ENCODE measurements around the gene UGT1A9.

UGT1A9 gene

GRCh38 chr2:233816771-233817170 is 145.1 kb downstream of the UGT1A9 start:
- no peak for DNase-seq (ENCODE audit: low read depth in 2 of 2)

- DNase-seq (ENCODE audit: low read depth in 2 of 2) = no peak
Measured at GRCh38 chr2:233817361-233817911, 145.7 kb downstream of the UGT1A9 start.

- no peak for DNase-seq (ENCODE audit: low read depth in 2 of 2)
Measured at GRCh38 chr2:233817995-233818638, 146.4 kb downstream of the UGT1A9 start.

GRCh38 chr2:233818639-233819621 is 147.2 kb downstream of the UGT1A9 start:
- no peak for DNase-seq (ENCODE audit: low read depth in 2 of 2)

- no peak for DNase-seq (ENCODE audit: low read depth in 2 of 2)
Measured at GRCh38 chr2:233819884-233820773, 148.4 kb downstream of the UGT1A9 start.

GRCh38 chr2:233820774-233821105 is 149.0 kb downstream of the UGT1A9 start:
- DNase-seq (ENCODE audit: low read depth in 2 of 2) = no peak

GRCh38 chr2:233821196-233821595 is 149.5 kb downstream of the UGT1A9 start:
- no peak for DNase-seq (ENCODE audit: low read depth in 2 of 2)

- no peak for DNase-seq (ENCODE audit: low read depth in 2 of 2)
Measured at GRCh38 chr2:233821709-233822100, 150.0 kb downstream of the UGT1A9 start.

GRCh38 chr2:233822101-233822771 is 150.5 kb downstream of the UGT1A9 start:
- no peak for DNase-seq (ENCODE audit: low read depth in 2 of 2)
